GM12892 (cell line): Measurements from ENCODE around the gene C2CD3.

ENCODE experiments used
- POLR2A ChIP-seq: IDR thresholded peaks from 2 replicates; pipeline ENCODE4 v1.6.1; 2011; ENCODE audit warnings: low read depth, low read length, control low read depth
- POLR2AphosphoS5 ChIP-seq: IDR thresholded peaks from 2 replicates; pipeline ENCODE4 v1.6.1; 2011; ENCODE audit warnings: low read depth, low read length, control low read depth

- TF ChIP-seq POLR2A: no peak
- TF ChIP-seq POLR2AphosphoS5: no peak
Measured at GRCh38 chr11:74133436-74133835, 37.4 kb downstream of the C2CD3 start.
